GM04504 (cell line): ENCODE data around the gene HS2ST1.
"Not testable (repeated sequence)": the region's sequence is repeated elsewhere in the genome, so short reads cannot be mapped to it uniquely, and the experiment has no call there.

Source experiments
- DNase-seq: peaks from one replicate; pipeline ENCODE4 v3.0.0-alpha.2; 2012; ENCODE audit warnings: low read depth

Gene HS2ST1

DNA sequence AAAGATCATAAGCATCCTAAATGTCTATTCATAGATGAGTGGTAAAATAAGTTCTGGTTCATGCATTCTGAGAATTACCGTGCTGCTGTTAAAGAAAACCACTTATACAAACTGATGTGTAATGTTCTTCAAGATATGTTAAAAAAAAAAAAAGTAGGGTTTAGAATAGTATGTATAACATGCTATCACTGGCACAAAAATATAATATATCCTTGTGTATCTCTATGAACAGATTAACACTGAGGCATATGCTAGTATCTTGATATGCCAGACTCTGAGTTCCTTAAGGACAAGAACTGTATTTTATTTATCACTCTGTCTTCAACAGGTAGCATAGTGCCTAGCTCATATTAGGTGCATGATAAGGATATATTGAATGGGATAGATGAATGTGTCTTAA, 108.9 kb downstream of the HS2ST1 start:
- no peak for DNase-seq

DNA sequence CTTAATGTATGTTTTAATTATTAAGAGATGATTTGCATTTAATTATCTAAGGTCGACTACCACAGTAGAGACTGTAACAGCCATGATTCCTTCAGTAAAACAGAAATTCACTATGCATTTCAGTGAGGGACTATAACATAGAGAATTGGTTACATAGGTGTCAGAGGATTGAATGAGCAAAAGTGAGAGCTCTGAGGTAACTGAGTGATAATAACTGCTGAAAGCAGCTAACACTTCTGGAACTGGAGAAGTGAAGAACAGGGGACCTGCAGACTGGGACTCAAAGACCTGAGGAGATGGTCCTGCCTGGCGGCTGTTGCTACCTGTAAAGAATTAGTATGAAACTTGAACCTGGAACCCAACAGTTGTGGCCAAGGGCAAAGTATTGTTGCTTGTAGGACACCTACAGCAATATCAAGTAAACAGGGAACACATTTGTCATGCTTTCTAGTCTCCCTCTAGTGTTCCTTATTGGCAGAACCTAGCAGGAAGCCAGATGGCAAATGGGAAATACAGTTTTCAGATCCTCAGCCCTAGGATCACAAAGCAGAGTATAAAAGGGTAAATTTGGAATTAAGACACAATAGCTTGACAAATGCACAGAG, 110.6 kb downstream of the HS2ST1 start:
- peak; percentile 4 for DNase-seq

- DNase-seq, result not testable (repeated sequence)
Observed at GRCh38 chr1:87027561-87027960, 113.1 kb downstream of the HS2ST1 start.

- DNase-seq, result no peak
Observed at GRCh38 chr1:87028576-87028975, 114.1 kb downstream of the HS2ST1 start.

- no peak for DNase-seq
Observed at GRCh38 chr1:87030740-87031690, 116.6 kb downstream of the HS2ST1 start.

- no peak for DNase-seq
Observed at GRCh38 chr1:87034351-87034750, 119.9 kb downstream of the HS2ST1 start.

DNA sequence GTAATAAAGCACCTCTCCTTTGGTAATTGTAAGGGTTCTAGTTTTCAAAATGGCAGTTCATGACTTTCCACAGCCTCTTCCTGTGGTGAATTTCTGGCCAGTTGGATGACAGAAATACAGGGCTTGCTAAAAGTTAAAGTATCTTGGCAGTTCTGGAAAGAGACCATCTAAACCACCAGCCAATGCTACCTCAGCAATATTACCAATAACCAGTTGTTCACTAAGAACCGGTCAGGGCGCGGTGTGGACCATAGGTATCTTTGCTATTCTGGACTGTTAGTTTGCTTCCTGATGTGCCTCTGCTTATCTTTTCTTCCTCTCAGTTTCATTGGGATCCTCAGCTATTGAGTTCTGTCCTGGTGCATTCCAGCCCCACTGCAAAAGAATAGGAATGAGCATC, 124.7 kb downstream of the HS2ST1 start:
- no peak for DNase-seq

GRCh38 chr1:87042111-87042811, 127.8 kb downstream of the HS2ST1 start:
- DNase-seq, result no peak

GRCh38 chr1:87044424-87044823, 130.0 kb downstream of the HS2ST1 start:
- DNase-seq, result no peak

DNA sequence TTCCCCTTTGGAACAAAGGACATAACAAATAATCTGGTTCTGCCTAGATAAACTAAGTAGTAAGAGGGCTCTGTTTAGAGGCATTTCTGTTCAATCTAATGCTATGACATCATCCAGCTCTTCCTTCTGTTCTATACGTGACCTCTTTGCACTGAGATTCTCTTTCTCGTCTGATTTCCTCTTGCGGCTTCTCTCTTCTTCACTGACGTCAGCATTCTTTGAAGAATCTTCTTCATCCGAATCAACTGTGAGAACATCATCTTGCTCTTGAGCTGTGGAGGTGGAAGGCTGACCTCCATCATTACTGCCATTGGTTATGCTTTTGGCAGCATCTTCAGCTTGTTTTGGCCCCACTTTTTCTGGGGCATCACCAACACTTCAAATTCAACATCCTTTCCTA, 130.4 kb downstream of the HS2ST1 start:
- no peak for DNase-seq

- DNase-seq, result no peak
Observed at GRCh38 chr1:87045761-87046304, 131.4 kb downstream of the HS2ST1 start.

- DNase-seq, result no peak
Observed at GRCh38 chr1:87046951-87047350, 132.5 kb downstream of the HS2ST1 start.

GRCh38 chr1:87048237-87048636, 133.8 kb downstream of the HS2ST1 start:
- DNase-seq, result no peak

DNA sequence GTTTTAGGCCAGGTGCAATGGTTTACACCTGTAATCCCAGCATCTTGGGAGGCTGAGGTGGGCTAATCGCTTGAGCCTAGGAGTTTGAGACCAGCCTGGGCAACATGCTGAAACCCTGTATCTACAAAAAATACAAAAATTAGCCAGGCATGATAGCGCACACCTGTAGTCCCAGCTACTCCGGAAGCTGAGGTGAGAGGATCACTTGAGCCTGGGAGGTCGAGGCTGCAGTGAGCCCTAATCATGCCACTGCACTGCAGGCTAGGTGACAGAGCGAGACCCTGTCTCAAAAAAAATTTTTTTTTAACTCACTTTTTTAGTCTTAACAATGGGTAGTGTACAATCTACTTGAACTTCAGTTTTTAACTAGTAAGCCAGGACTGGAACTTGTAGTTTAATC, 137.5 kb downstream of the HS2ST1 start:
- DNase-seq, result no peak

- DNase-seq, result no peak
Observed at GRCh38 chr1:87052400-87052799, 138.0 kb downstream of the HS2ST1 start.

DNA sequence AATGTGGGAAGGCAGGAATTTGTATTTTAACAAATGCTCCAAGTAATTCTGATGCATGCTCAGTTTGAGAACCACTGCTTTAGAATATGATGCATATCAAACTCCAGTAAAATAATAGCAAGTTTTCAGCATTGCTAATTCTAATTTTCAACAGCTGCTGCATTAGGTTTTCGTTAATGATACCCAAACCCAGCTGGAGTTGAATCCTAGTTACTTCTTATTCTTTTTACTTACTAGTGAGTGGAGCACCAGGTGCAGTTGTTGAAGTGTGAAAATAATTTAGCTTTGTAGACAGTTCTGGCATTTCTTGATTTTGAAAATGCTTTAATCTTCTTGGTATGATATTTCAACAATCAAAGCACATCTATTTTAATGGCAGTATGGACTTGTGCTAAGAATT, 138.5 kb downstream of the HS2ST1 start:
- no peak for DNase-seq

- no peak for DNase-seq
Observed at GRCh38 chr1:87053446-87053845, 139.0 kb downstream of the HS2ST1 start.

DNA sequence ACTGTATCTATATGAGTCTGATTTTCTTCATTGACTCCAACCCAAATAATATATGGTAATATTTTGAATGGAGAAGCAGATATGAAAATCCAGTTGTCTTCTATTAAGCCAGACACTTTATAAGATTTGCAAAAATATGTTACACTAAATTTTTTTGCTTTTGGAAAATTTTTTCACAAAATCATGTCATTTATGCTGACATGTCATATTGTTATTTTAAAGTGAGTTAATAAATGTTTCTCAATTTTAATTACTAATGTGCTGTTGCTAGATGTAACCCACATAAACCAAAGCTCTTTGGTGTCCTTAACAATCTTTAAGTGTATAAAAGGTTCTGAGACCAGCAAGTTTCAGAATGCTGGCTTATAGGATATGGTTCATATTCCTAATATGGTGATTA, 142.5 kb downstream of the HS2ST1 start:
- no peak for DNase-seq

DNA sequence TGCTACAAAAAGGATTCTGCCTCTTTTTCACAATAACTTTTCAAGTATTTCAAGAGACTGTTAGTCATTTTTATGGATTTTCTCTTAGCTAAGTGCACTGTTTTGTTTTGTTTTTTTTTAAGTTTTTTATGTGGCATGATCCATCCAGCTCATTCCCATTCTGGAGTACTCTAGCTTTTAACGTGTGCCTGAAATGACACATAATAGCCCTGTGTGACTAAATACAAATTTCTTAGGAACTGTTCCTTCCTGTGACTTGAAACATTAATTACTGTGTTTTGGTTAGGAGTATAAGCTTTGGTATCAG, 143.9 kb downstream of the HS2ST1 start:
- peak; percentile 20 for DNase-seq

- peak; percentile 9 for DNase-seq
Observed at GRCh38 chr1:87061742-87062156, 147.3 kb downstream of the HS2ST1 start.

DNA sequence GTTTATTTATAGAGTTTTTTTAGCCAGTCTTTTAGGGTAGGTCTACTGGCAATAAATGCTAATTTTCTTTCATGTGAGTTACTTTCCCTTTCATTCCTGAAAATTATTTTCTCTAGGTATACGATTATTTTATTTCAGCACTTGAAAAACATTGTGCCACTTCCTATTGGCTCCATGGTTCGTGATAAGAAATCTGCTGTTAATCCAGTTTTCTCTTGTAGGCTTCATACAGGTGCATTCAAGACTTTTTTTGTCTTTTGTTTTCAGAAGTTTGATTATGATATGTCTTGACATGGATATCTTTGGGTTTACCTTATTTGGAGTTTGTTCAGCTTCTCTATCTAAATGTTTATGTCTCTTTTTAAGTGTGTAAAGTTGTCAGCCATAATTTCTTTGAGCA, 148.3 kb downstream of the HS2ST1 start:
- DNase-seq, result no peak

DNA sequence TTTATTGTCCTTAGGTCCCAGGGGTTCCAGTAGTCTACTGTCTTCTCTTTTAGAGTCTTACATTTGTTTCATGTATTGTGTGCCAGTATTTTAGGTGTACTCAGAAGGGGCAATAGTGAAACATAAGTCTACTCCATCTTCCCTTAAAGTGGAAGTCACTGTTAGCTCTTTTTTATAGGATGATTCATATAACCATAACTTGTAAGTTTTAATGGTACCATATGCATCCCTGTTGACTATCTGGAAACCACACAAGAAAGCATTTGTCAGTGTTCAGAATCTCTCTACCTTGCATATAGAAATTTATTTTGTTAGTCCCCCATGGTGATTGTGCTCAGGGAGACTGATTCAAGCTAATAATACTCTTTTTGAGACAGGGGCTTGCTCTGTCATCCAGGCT, 149.9 kb downstream of the HS2ST1 start:
- DNase-seq, result no peak

- DNase-seq, result peak; percentile 9
Observed at GRCh38 chr1:87064986-87065385, 150.6 kb downstream of the HS2ST1 start.
